Pancreas (tissue), 10 donors: ENCODE data around the gene DIPK2A. TPM values are rescaled to one million over a fixed set of nuclear protein-coding genes. Genes with fewer than 3 reads are reported as not detected.

Experiments
- ATAC-seq, 4 donors: fragments of 200-7000 bp; cut with Tn5 transposase; one replicate each; pipeline versions ENCODE4 v1.8.0 to v1.9.1; 2020; ENCODE audit warnings: mild to moderate bottlenecking in 4 of 4, moderate library complexity in 4 of 4
- DNase-seq, 6 donors: peaks; one replicate each; pipeline ENCODE4 v3.0.0-alpha.2; 2020
- FAIRE-seq: peaks from 2 replicates; lab custom pipeline; 2012; peaks lifted over from hg19 to GRCh38; lab: Jason Lieb, UNC
- H3K27ac ChIP-seq, 4 donors: fragments of 200-600 bp; sonication (generic); 1 replicate in 3 of 4; 2 replicates in 1 of 4; pipeline versions ENCODE4 v1.5.0 to v1.8.0; 2020
- H3K27me3 ChIP-seq, 4 donors: fragments of 200-600 bp; one replicate each; pipeline ENCODE4 v1.8.0; 2021
- H3K36me3 ChIP-seq, 3 donors: fragments of 200-600 bp; sonication (generic) in 1 of 3; one replicate each; pipeline versions ENCODE4 v1.5.0 to v1.8.0; 2020 to 2021
- H3K4me1 ChIP-seq, 3 donors: fragments of 200-600 bp; one replicate each; pipeline ENCODE4 v1.8.0; 2021
- H3K4me3 ChIP-seq, 4 donors: fragments of 200-600 bp; sonication (generic) in 2 of 4; one replicate each; pipeline versions ENCODE4 v1.5.0 to v1.8.0; 2020 to 2021
- H3K9me3 ChIP-seq, 4 donors: fragments of 200-600 bp; one replicate each; pipeline ENCODE4 v1.8.0; 2021
- WGBS, 2 donors: extraction: QIAGEN DNeasy Blood & Tissue Kit; methylation state at CpG; one replicate each; pipeline ENCODE4 v1.1.7; 2013; 5-methylcytosine and 5-hydroxymethylcytosine counted together
- intact Hi-C, 3 donors: fragments of 100-400 bp; cut with DNase I; formaldehyde crosslinking; loops; one replicate each; pipeline versions ENCODE4 v1.11.1 to v1.14.2; 2022
- polyA plus RNA-seq, 2 donors: library from polyadenylated mRNA; stranded (reverse); fragments of 200-250 nt; gene quantifications; one replicate each; pipeline ENCODE4 v1.2.3, GENCODE V29; 2013
- total RNA-seq, 6 donors: library from RNA; stranded (reverse); fragmentation: NEBNext Ultra II Directional in 4 of 6; extraction: Animal tissue kit (Norgen Biotek cat#: 25700) in 4 of 6; gene quantifications; one replicate each; pipeline versions ENCODE4 v1.2.1 to v1.2.4, GENCODE V29; 2021 to 2023
- TF ChIP-seq, protein P1 (sequence below), 4 donors: fragments of 200-600 bp; sonication (generic) in 3 of 4; IDR thresholded peaks; one replicate each; pipeline versions ENCODE4 v1.5.0 to v1.8.0; 2021; ENCODE audit warnings: antibody characterized with exemption in 4 of 4
- donor health status: healthy with polysubstance abuse.
- donor health status: DM: no; HTN: no; CAD: no; lungs with moderate emphysema.
- donor health status: DM: no; HTN: no; CAD: no.
- donor health status: control.
- donor health status: control.
- donor health status: Bipolar disorder and iron deficiency.
- donor health status: DM: yes; HTN: yes; CAD: no.
- donor health status: DM: no; HTN: no; CAD: no.
- donor health status: DM: no; HTN: no; CAD: no.
- donor health status: DM: yes; HTN: yes; CAD: no.

Gene DIPK2A
- total and polyA plus RNA-seq, 8 donors = 1.6 to 11.2 (median 4.3) TPM

DNA sequence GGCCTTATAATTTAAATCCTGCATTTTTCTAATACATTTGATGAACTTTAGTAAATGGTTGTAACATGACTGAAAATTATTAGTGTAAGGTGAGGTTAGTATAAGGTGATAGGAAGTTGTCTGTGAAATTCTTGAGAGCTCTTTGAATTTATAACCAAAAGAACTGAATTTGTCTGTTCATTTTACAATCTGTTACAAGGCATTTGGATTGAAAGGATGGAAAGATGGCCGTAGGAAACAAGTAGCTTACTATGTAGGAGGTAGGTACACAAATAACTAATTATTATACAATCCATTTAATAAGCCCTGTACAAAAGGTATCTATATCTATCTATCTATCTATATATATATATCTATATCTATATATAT, 6.6 kb downstream of the DIPK2A start:
- Histone ChIP-seq H3K27me3 (no peaks in the 10 kb centered on the region), H3K36me3 (no peaks in the 10 kb centered on the region), H3K4me3 (no peak overlapping the region), H3K27ac (no peak overlapping the region), H3K9me3 (no peaks in the 10 kb centered on the region), H3K4me1 (peaks cover 0 to 34% (median 29%) of the 10 kb centered on the region in 3 donors)
- FAIRE-seq (peak; percentile 5), DNase-seq (no peak), ATAC-seq (no peak)
- intact Hi-C loops = no loop called here
- TF ChIP-seq, protein P1, sequence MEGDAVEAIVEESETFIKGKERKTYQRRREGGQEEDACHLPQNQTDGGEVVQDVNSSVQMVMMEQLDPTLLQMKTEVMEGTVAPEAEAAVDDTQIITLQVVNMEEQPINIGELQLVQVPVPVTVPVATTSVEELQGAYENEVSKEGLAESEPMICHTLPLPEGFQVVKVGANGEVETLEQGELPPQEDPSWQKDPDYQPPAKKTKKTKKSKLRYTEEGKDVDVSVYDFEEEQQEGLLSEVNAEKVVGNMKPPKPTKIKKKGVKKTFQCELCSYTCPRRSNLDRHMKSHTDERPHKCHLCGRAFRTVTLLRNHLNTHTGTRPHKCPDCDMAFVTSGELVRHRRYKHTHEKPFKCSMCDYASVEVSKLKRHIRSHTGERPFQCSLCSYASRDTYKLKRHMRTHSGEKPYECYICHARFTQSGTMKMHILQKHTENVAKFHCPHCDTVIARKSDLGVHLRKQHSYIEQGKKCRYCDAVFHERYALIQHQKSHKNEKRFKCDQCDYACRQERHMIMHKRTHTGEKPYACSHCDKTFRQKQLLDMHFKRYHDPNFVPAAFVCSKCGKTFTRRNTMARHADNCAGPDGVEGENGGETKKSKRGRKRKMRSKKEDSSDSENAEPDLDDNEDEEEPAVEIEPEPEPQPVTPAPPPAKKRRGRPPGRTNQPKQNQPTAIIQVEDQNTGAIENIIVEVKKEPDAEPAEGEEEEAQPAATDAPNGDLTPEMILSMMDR (IDR thresholded peaks at IDR 0.05) = no peak
- WGBS, 2 donors = 85 to 86% methylated on average over 1 of the region's 1 CpG

DNA sequence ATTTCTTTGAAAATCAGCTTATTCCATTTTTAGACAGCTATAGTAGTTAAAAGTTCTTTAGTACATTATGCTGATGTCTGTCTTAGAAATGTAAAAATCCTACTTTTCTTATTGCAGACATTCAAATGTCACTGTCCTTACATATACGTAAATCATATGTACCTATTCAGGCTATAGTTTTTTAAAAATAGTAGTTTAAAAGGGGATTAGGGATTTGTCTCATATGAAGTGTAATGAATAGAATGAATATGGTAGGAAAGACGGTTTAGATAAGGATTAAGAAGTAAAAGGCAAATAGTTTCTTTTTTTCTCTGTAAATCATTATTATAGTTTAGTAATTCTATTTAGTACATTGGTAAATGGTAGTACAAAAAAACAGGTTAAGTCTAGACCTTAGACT, 7.4 kb downstream of the DIPK2A start:
- 74 to 80% methylated on average over 2 of the region's 2 CpGs for whole genome bisulfite sequencing, 2 donors
- intact Hi-C loops = no loop called here
- no peak overlapping the region for H3K27ac ChIP-seq

DNA sequence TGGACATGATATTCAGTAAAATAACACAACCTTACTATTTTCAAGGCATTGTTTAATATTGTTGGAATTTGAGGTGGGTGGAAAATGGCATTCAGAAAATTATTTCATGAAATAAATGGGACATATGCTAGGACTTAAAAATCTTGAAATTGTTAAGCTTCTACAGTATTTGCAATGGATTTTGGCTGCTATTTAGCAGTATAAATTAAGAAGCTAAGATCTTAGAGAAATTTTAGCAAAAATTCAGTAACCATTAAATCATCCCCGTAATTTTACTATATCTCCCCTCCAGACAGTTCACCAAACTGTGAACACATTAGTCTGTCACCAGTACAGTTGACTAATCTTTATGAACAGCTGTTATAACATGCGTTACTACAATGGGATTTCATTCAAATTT, 8.2 kb downstream of the DIPK2A start:
- no peak for ATAC-seq
- no peaks in the 10 kb centered on the region for H3K9me3 ChIP-seq
- no peaks in the 10 kb centered on the region for H3K27me3 ChIP-seq
- H3K27ac ChIP-seq = no peak overlapping the region
- TF ChIP-seq, protein P1 (IDR thresholded peaks at IDR 0.05) = no peak
- H3K4me3 ChIP-seq = no peak overlapping the region
- H3K4me1 ChIP-seq = peaks cover 0 to 25% (median 19%) of the 10 kb centered on the region in 3 donors
- 94 to 95% methylated on average over 2 of the region's 2 CpGs for WGBS, 2 donors
- FAIRE-seq = no peak
- no peaks in the 10 kb centered on the region for H3K36me3 ChIP-seq
- no peak for DNase-seq
- intact Hi-C loops = no loop called here

More for the DNA sequence above, 7.4 kb downstream of the DIPK2A start:
- ATAC-seq (no peak), FAIRE-seq (no peak), DNase-seq (no peak)
- Histone ChIP-seq H3K36me3 (no peaks in the 10 kb centered on the region), H3K9me3 (no peaks in the 10 kb centered on the region), H3K4me3 (no peak overlapping the region), H3K27me3 (no peaks in the 10 kb centered on the region), H3K4me1 (peaks cover 0 to 30% (median 27%) of the 10 kb centered on the region in 3 donors)
- TF ChIP-seq, protein P1 (IDR thresholded peaks at IDR 0.05) = no peak

DNA sequence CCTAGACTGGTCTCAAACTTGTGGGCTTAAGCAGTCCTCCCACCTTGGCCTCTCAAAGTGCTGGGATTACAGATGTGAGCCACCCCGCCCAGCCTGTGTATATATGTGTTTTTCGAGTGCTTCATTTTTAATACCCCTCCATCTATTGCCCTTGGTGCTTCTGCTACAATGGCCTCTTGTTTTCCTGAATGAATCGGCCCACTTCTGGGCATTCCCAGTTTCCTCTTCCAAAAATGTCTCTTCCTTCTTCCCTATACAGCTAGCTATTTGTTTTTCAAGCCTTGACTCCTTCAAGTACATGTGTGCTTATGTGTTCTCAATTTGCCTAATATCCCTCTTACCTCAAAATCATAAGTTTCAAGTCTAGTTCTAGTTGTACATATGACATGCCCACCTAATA, 16.7 kb downstream of the DIPK2A start:
- 89 to 90% methylated on average over 3 of the region's 3 CpGs for WGBS, 2 donors
- DNase-seq (no peak), FAIRE-seq (no peak), ATAC-seq (no peak)
- intact Hi-C loops = no loop called here
- H3K9me3 ChIP-seq = peaks cover 0 to 2% (median 0%) of the 10 kb centered on the region in 4 donors
- H3K4me3 ChIP-seq = no peak overlapping the region
- no peaks in the 10 kb centered on the region for H3K27me3 ChIP-seq
- H3K4me1 ChIP-seq = no peaks in the 10 kb centered on the region
- H3K27ac ChIP-seq = no peak overlapping the region
- TF ChIP-seq, protein P1 (IDR thresholded peaks at IDR 0.05) = no peak
- no peaks in the 10 kb centered on the region for H3K36me3 ChIP-seq

DNA sequence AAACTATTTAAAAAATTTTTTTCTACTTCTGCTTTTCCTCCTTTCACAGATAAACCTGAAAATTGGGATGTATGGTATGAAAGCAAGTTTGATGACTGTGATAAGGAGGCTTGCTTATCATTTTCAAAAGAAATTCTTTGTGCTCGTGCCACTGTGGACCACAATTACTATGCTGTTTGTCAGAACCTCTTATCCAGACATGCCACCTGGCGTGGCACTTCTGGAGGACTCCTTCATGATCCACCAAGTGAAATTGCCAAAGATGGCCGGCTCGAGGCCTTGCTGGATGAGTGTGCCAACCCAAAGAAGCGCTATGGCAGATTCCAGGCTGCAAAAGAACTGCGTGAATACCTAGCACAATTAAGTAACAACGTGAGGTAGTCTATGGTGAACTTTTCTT, 17.8 kb downstream of the DIPK2A start:
- ATAC-seq = no peak
- Histone ChIP-seq H3K36me3 (no peaks in the 10 kb centered on the region), H3K27me3 (no peaks in the 10 kb centered on the region), H3K9me3 (peaks cover 0 to 2% (median 0%) of the 10 kb centered on the region in 4 donors), H3K4me3 (no peak overlapping the region), H3K4me1 (no peaks in the 10 kb centered on the region), H3K27ac (no peak overlapping the region)
- TF ChIP-seq, protein P1 (IDR thresholded peaks at IDR 0.05) = no peak
- FAIRE-seq = no peak
- DNase-seq = no peak
- WGBS, 2 donors = 94 to 96% methylated on average over 7 of the region's 7 CpGs
- intact Hi-C loops = no loop called here
